Daoy (cell line): ENCODE measurements around the gene RBCK1. TPM values are rescaled to one million over a fixed set of nuclear protein-coding genes. Genes with fewer than 3 reads are reported as not detected.

ENCODE experiments used
- DNase-seq: peaks from one replicate; pipeline ENCODE4 v3.0.0-alpha.2; 2015; ENCODE audit warnings: low read depth
- total RNA-seq: library from RNA; depleted of rRNA; stranded (reverse); fragments of >200 nt; shearing (Covaris generic); gene quantifications from 2 replicates; pipeline ENCODE4 v1.2.3, GENCODE V29; 2014

RBCK1 gene
- total RNA-seq, 1 experiment from 2014 or later, result 42.9 TPM

- no peak for DNase-seq
Measured at GRCh38 chr20:416950-417800, 9.1 kb downstream of the RBCK1 start.

- DNase-seq, result no peak
Measured at GRCh38 chr20:417801-418342, 9.8 kb downstream of the RBCK1 start.

GRCh38 chr20:418858-419365 lies 10.8 kb downstream of the RBCK1 start:
- DNase-seq, result no peak

GRCh38 chr20:419556-420165 lies 11.6 kb downstream of the RBCK1 start:
- DNase-seq, result no peak

- DNase-seq, result no peak
Measured at GRCh38 chr20:420166-420620, 12.1 kb downstream of the RBCK1 start.

GRCh38 chr20:420721-421574 lies 12.8 kb downstream of the RBCK1 start:
- DNase-seq, result peak; percentile 33

- DNase-seq, result no peak
Measured at GRCh38 chr20:421685-422250, 13.7 kb downstream of the RBCK1 start.

GRCh38 chr20:426566-426965 lies 18.5 kb downstream of the RBCK1 start:
- no peak for DNase-seq

- DNase-seq, result no peak
Measured at GRCh38 chr20:427401-427800, 19.3 kb downstream of the RBCK1 start.

GRCh38 chr20:427849-428657 lies 20.0 kb downstream of the RBCK1 start:
- DNase-seq, result no peak

- DNase-seq, result no peak
Measured at GRCh38 chr20:428658-429200, 20.6 kb downstream of the RBCK1 start.

GRCh38 chr20:430091-430999 lies 22.2 kb downstream of the RBCK1 start:
- no peak for DNase-seq

- peak; percentile 70 for DNase-seq
Measured at GRCh38 chr20:431012-431904, 23.2 kb downstream of the RBCK1 start.

GRCh38 chr20:432208-432607 lies 24.1 kb downstream of the RBCK1 start:
- DNase-seq, result no peak

- no peak for DNase-seq
Measured at GRCh38 chr20:432677-433299, 24.7 kb downstream of the RBCK1 start.

GRCh38 chr20:433300-433975 lies 25.3 kb downstream of the RBCK1 start:
- peak; percentile 26 for DNase-seq

GRCh38 chr20:434221-434620 lies 26.1 kb downstream of the RBCK1 start:
- DNase-seq, result no peak
